AG08395 (cell line): Measurements from ENCODE around the gene FARS2.

Source experiments
- DNase-seq: peaks from one replicate; pipeline ENCODE4 v3.0.0; 2012; ENCODE audit warnings: mixed read lengths, low spot score

The FARS2 gene

DNA sequence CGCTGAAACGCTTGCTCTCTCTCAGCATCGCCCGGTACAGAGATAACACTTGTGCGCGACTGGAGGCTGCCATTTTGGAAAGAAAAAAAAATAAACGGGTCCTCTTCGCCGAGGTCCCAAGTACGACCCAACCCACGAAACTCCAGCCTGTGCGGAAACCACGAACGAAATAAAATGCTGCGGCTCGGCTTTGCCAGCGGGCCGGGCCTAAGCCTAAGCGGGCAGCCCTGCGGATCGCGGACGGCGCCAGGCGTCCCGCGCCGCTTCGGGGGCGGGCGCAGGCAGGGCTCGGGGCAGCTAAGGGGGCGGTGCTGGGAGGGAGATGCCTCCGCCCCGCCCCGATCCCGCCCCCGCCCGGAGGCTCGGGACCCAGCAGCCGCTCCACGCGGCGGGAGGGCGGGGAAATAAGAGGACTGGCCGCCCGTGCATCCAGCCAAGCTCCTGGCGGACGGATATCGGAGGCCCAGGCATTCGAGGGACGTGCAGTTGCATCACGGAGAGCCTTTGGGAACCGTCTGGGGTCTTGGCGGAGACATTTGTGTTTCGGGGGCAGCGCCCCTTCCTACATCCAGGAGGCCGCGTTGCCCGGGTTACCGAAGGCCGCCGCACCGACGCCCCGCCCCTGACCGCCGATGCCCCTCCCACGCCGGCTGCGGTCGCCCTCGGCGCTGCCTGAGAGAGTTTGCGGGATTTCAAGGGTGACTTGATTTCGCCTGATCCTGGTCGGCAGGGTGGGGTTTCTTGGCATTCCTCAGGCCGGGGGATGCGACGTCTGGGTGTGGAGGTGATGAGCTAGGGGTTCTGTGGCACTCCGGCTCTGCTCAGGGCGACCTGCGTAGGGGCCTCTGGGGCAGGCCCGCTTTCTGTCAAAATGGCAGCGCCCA lies at the start of gene FARS2, which contains the start of gene LYRM4:
Gene FARS2, plus strand, starts transcription at position 853 of the 884 bp plus-strand sequence.
Gene LYRM4, minus strand, starts transcription at position 290 of the 884 bp plus-strand sequence. Its CDS starts 217 bp downstream, at position 73.
- DNase-seq, result peak; percentile 97

DNA sequence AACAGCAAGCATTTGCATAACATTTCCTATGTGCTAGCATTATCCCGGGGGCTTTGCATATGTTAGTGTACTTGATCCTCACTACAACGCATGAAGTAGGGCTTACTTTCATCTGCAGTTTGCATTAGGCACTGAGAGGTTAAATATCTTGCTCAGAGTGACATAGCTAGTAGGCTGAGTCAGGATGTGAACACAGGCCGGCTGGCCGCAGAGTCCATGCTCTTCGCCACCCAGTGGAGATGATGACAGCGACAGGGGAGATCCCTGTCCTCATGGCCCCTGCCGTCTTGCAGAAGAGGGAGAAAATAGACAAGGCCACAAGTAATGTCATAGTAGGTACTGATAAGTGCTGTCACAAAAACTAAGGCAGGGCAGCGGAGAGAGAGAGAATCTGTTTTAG lies 47.5 kb upstream of the FARS2 start:
- peak; percentile 69 for DNase-seq

DNA sequence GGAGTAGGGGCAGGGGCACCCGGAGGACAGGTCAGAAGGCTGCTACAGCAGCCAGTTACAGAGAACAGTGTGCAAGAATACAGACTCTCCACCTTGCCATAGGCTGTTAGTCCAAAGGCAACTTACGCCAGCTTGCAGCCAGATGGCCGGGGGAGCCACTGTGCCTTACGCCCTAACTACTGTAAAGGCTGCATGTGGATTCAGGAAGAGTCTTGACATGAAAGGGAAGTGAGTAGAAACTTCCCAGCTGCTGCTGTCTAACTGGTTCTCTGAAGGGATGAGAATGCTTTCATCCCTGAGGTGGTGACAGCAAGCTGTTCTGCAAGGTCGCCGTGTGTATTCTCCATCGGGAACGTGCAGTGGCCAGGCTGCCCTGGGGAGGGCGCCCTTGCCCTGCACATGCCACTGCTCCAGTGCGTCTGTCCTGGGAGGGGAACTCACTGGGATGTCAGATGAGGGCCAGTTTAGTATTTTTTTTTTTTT lies 46.7 kb upstream of the FARS2 start:
- DNase-seq, result peak; percentile 28

DNA sequence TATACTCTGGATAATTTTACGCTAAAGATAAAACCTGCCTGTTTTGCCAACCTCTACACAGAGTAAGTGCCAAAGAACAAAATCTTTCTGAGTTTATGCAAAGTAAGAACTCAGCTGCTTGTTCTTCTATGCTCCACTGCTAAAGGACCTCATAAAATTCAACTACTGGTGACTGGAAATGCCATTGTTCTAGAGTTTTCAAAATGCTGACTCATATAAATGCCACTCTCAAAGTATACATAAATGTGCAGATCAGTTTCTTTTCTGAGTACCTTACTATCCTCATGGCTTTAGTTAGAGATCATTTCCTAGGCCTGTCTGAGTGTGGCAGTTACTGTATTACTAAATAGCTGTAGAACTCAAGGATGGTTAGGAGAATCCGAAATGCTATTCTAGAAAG lies 46.2 kb upstream of the FARS2 start:
- no peak for DNase-seq

DNA sequence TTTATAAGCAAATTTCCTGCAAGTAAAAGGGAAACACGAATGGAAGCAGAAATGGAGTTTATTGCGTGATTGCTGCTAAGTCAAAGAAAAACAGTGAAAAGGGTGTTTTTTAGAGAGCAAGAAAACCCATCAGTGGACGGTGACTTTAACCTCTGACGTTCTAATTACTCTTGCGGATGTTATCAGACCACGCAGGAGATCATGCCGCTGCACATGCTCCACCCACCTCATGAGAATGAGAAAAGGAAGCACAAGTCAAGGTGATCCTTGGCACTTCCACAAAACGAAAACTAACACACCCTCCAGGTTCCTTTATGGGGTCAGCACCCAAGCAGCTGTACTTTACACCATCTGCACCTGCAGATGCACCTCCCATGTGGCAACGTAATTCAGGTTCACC lies 45.5 kb upstream of the FARS2 start:
- no peak for DNase-seq

DNA sequence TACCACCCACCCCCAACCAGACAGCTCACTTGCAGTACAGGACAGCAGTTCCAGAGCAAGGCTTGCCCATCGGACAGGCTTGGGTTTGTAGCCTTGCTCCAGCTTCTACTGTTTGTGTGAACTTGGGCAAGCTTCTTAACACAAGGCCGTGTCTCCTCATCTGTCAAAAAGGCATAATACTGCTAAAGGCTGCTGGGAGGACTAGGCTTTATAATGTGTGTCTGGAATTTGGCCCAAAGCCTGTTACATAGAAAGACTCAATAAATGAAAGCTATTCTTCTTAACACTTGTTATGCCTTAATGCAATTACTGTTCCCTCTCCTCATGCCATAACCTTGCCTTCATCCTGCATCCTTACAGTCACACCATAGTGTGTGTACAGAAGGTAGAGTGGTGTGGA lies 44.0 kb upstream of the FARS2 start:
- DNase-seq, result no peak

DNA sequence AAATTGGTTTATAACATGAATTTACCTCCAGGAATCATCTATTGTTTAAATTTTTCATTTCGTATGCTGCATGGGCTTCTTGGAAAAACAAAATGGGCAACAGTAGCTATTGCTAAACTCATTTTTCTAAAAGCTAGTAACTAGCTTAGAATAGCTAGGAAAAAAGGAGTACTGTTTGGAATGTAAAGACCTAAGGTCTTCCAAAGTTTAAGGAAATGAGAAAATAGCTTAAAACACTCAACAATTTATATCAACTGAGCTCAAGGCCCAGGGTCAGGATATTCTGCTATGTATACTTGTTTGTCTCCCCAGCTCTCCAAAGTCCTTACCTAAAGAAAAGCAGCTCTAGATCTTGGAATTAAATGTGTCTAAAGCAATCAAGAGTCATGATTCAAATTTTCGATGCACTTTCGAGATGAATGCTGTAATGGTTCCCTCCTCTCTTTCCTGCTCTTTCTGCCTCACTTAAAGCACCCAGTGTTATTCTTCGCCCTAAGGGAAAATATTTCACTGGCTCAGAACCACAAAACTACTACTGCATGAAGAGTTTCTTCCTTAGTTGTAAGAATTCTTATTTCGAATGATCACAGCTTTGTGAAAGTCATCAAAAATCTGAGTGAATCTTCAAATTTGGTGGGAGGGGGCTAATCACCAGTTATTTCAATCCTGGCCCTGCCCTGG lies 42.2 kb upstream of the FARS2 start:
- no peak for DNase-seq

DNA sequence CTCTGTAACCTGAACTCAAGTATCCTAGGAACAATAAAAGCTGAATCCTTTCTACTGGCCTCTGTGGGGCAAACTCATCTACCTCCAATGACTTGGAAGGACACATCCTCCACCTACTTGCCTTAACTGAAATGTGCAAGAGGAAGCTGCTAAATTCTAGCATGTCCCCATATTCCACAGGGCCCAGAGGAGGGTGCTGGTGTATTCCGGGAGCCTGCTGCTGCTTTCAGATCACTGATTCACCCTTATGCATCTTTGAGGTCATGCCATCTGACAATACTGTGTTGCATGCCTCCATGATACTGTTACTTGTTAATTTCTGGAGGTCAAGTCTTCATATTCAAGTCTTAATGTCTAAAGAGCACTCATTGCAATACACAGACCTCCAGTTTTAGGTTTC lies 40.9 kb upstream of the FARS2 start:
- DNase-seq, result no peak

DNA sequence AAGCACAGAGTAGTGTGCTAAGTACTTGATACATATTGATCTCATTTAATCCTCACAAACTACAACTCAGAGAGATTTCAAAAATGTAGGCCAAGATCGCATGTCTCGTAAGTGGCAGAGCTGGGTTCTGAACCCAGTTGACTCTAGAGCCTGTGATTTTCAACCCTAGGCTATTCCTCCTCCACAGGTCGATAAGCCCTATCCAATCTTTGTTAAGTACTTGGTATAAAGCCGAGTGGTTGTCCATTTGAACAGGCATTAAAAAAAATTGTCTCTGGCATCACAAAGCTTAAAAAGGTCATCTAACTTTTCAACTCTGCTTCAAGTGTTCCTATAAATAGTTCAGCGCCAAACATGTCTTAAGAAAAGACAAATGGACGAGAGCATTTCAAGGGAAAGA lies 38.0 kb upstream of the FARS2 start:
- DNase-seq, result no peak

DNA sequence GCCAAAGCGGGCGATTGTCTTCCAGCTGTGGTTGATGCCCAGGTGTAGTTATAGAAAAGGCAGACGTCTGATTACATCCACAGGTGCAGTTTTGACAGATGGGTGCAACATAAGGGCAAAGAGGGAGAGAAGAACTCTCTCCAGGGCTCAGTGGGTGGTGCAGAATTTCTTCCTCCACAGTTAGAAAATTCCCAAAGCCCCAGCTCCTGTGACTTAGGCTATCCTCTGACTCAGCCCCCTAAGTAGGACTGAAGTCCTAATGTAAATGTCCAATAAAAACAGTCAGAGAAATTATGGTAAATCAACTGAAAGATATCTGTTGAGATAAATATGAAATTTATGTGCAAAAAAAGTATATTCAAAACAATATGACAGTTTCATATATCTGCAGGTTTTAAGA lies 32.0 kb upstream of the FARS2 start:
- DNase-seq, result no peak

DNA sequence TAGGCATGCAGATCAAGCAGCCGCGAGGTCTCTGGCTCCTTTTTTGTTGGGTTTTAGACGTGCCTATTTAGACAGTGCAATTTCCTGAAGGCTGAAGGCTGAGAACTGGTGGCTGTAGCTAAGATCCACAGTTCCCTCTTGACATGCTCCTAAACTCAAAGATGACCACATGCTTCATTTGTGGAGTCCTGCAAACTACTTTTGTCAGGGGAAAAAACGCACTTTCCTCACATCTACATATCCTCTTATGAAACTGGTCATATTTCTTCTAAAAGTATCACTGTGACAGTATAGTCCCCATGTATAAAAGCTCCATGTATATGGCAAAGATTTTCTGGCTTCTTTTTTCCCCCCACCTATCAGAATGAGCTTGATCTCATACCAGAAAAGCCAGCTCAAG lies 31.2 kb upstream of the FARS2 start:
- DNase-seq, result no peak

DNA sequence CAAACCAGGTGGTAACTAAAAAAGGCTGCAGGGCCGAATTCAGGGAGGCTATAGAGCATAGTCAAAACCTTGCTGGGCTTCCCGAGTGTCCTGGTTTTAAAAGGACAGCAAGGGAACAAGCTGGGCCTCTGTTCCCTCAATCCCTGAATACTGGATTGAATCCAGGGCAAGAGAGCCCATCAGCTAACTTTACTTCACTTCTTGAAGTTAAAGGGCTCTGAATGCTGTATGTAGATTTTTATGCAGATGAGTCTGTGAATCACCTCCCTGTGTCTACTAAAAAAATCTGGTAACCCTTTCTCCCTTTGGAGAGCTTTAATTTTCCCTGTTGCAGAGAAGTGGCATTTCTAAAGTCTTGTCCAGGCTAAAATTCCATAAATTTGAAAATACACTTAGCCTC lies 30.0 kb upstream of the FARS2 start:
- no peak for DNase-seq

DNA sequence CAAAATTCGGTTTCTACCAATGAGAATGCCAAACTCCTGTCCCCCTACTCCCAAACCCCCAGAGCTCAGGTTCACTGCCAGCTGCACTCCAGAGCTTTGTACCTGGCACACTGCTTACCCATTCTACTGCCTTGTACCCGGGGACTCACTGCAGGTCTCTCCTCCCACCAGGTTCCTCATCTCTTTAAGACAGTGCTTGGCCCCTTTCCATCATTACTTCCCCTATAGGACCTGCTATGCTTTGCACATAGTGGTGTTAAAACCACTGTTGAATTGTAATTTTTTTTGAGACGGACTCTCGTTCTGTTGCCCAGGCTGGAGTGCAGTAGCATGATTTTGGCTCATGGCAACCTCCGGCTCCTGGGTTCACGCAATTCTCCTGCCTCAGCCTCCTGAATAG lies 26.4 kb upstream of the FARS2 start:
- no peak for DNase-seq

DNA sequence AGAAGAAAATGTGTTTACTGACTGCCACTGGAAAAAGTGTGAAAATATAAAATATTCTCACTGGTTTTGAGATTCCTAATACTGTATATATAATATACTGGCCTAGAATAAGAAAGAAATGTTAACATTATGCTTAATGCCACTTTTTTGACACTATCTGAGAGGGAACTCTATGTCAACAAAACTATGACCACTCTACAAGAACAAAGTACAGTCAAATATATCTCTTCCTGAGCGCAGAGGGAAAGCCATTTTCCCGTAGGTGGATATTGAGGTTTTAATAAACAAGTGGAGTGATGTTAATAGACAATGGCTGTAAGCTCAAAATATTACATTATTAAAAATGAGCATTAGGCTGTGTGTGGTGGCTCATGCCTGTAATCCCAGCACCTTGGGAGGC lies 25.5 kb upstream of the FARS2 start:
- no peak for DNase-seq

DNA sequence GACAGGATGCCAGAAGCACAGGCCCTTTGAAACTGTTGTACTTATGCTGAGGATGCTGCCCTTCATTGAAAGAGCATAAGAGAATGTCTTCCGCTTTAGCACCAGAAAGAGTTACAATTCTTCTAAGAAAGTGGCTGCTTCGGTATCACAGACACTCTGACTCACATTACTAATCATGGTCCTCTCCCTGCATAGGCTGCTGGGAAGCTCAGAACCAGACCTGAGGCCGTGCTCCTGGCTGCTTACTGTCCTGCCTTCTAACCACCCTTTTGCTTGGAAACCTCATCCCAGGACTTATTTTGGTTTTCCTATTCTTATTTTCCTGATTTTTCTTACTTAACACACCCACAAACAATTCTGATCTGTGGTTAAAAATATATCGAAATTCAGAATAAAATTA lies 23.5 kb upstream of the FARS2 start:
- DNase-seq, result no peak

DNA sequence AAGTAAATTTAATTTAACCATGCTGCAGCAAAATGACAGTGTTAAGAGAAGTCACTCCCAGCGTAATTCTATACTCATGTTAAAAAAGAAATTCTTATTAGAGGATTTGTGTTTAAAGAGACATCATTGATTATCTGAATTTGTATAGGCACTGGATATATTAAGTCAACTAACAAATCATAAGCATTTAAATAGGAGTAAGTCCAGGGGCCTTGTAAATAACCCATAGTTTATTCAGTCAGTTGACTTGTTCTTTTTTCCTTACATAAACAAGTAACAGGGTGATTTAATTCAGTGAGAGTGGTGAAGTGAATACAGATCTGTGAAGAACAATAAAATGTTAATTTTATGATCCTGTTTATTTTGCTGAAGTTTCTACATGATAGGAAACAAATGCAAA lies 23.0 kb upstream of the FARS2 start:
- DNase-seq, result no peak

DNA sequence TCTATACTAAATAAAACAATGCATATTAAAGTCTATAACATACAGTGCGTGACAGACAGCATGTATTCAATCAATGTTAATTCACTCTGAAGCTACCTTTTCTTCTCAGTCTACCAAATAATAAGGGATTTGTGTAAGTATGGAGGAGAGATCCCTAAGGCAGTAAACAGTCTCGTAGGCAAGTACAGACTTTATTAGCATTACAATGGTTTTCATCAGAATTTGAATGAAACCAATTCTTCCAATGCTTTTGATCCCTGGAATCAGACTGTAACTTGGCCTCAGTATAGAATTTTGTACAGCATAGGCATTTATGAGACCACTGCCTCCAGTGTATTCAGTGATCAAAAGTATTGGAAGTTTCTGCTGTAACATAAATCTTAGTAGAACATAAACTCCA lies 20.1 kb upstream of the FARS2 start:
- DNase-seq, result no peak

DNA sequence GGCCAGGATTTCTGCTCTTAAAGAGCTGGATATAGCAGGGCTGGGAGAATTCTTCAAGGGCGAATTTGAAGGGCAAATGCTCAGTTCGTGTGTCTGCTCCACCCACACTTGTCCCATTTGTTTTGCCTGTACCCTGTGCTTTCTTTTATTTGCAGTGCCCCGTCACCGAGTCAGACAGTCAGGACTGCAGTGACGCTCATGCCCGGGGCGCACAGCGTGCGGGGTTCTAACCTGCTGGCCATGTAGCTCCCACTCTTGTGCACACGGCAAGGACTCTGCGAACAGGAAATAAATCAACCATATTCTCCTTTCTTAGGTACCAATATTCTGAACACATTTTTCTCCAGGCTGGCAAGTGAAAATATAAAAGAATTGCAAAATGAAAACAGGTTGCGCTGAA lies 18.2 kb upstream of the FARS2 start:
- DNase-seq, result no peak

DNA sequence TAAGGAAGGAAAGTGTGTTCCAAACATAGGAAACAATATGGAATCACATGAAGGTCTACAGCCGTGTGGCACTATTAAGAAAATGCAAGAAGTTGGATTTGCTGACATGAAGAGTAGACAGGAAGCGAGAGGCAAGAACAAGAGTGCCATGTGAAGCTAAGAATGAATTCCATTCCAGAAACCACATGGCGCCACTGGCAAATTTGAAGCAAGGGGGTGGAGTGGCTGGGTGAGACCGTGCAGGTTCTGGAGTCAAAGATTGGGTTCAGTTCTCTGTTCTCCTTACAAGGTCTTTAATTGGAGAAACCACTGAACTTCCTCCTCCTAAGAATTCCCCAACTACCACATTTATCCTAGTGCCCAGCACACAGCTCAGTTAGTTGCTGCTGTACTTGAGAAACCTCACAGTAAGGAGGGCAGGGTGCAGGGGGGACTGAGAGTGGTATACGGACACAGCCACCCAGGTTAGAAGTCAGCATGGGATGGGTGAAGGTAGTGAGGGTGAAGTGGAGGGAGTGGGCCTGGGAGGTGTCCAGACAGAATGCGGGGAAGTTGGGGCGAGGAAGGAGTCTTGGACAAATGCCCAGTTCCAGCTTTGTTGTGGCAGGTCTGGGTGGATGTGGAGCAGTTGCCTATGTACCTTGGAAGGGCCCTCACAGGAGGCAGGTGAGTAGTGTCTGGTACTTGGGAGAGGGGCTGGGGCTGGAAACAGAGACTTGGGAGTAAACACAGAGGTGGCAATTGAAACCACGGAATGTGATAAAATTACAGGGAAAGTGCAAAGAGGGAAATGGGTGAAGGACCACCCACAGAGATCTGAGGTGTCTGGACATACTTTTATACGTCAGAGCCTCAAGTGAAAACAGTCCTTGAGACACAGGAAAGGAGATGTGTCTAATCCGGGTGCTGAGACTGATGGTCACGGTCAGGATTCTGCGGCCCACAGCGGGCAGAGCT lies 14.9 kb upstream of the FARS2 start:
- no peak for DNase-seq

DNA sequence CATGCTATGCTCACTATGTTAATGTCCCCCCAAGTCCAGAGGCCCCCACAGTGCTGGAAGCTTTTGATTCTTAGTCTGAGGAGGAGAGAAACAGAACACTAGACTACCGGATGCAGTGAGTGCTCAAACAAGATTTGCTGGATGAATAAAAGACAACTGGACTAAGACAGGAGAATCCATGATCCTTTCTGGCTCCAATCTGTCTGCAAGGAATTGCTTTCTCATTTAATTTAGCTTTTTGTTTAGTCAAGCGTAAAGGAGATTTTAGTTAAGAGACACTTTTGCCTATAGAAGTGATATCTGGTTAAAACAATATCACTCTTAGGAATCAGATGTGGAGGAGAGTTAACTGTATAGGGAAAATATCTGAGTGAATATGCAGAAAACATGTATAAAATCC lies 14.1 kb upstream of the FARS2 start:
- no peak for DNase-seq

DNA sequence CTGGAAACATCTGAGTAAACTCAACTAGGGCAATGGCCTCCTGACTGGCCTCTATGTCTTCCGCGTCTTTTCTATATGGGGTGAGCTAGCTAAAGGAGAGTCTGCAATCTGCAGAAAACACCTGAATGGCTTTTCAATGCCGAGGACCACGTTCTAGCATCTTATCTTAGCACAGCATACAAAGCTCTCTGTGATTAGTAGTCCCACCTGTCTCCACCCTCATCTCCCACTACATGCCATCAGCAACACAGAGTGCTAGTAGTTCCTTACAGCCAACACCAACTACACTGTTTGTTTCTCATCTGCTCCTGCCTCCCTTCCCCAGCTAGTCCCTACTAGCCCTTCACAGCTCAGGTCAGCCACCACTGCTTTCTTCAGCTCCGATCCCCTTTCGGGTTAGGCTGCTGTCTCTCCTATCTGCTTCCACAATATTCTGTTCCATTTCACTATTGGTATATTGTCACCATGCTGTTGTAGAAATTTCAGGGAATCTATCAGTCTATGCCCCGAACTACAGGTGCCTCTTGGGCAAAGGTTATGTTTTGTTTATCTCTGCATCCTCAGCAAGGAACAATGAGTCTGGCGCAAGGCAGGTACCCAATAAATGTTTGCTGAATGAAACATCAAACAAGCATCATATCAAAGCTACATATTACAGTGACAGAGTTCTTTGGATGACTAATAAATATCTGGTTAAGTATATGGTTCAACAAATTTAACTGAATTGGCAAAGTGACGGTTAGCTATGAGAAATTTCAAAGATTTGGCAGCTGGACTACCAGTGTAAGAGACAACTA lies 12.8 kb upstream of the FARS2 start:
- DNase-seq, result no peak
